Retina (tissue), 1 donor: ENCODE results near the gene IPO4.

Source experiments
- DNase-seq: peaks from one replicate; pipeline ENCODE4 v3.0.0-alpha.2; 2016

Gene IPO4

GRCh38 chr14:24194186-24194872 is 5.7 kb upstream of the IPO4 start:
- no peak for DNase-seq

- no peak for DNase-seq
These were observed 4.3 kb upstream of the IPO4 start for GRCh38 chr14:24192933-24193332.

GRCh38 chr14:24190416-24190815 is 1.8 kb upstream of the IPO4 start:
- DNase-seq, result no peak

- DNase-seq, result no peak
These were observed 844 bp upstream of the IPO4 start for GRCh38 chr14:24189460-24189859.

- no peak for DNase-seq
These were observed 401 bp upstream of the IPO4 start for GRCh38 chr14:24189059-24189375.

- DNase-seq, result no peak
These were observed 1.1 kb downstream of the IPO4 start for GRCh38 chr14:24187539-24187915.

- no peak for DNase-seq
These were observed 1.6 kb downstream of the IPO4 start for GRCh38 chr14:24186831-24187538.

GRCh38 chr14:24185741-24186140 is 2.9 kb downstream of the IPO4 start:
- no peak for DNase-seq

- DNase-seq, result no peak
These were observed 3.6 kb downstream of the IPO4 start for GRCh38 chr14:24185026-24185425.

- DNase-seq, result no peak
These were observed 4.3 kb downstream of the IPO4 start for GRCh38 chr14:24184104-24184970.

GRCh38 chr14:24183014-24183481 is 5.6 kb downstream of the IPO4 start:
- DNase-seq, result no peak

GRCh38 chr14:24182110-24182882 is 6.3 kb downstream of the IPO4 start:
- no peak for DNase-seq

- no peak for DNase-seq
These were observed 7.1 kb downstream of the IPO4 start for GRCh38 chr14:24181371-24182077.

GRCh38 chr14:24179961-24180796 is 8.4 kb downstream of the IPO4 start:
- no peak for DNase-seq

- no peak for DNase-seq
These were observed 9.2 kb downstream of the IPO4 start for GRCh38 chr14:24179294-24179960.

GRCh38 chr14:24178399-24179178 is 10.0 kb downstream of the IPO4 start:
- DNase-seq, result no peak

GRCh38 chr14:24177891-24178290 is 10.7 kb downstream of the IPO4 start:
- no peak for DNase-seq

- DNase-seq, result no peak
These were observed 11.4 kb downstream of the IPO4 start for GRCh38 chr14:24177041-24177825.

- DNase-seq, result no peak
These were observed 12.0 kb downstream of the IPO4 start for GRCh38 chr14:24176599-24176998.
